ENCODE measurements around the gene PDE3A.
"Not testable (repeated sequence)": the region's sequence is repeated elsewhere in the genome, so short reads cannot be mapped to it uniquely, and the experiment has no call there.

Gene PDE3A

DNA sequence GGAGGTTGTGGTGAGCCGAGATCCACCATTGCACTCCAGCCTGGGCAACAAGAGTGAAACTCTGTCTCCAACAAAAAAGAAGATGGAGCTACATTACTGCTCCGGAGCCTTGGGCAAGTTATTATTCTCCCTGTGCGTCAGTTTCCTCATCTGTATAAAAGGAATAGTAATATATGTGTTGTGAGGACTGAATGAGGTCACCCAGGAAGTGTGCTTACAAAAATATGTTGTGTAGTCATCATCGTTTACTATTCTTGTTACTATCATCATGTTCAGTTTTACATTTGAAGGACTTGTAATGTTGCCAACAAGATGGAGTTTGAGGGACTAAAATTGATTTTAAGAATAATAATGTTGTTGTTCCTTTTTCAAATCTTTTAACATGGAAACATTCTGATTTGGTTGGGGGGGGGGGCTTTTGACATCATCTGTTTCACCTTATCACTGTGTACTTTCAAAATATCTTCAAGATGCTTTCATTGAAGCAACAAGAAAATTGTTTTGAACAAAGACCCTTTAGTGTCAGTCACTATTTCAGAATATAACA lies 156.8 kb downstream of the PDE3A start:
- Mint-ChIP-seq H3K4me1 (no peaks in the 10 kb centered on the region), H3K36me3 (ENCODE audit: low read depth) (no peaks in the 10 kb centered on the region), H3K4me3 (no peak overlapping the region), H3K9me3 (no peaks in the 10 kb centered on the region), H3K27me3 (no peaks in the 10 kb centered on the region), H3K27ac (no peak overlapping the region)
- no peak for ATAC-seq
- no peak for DNase-seq

DNA sequence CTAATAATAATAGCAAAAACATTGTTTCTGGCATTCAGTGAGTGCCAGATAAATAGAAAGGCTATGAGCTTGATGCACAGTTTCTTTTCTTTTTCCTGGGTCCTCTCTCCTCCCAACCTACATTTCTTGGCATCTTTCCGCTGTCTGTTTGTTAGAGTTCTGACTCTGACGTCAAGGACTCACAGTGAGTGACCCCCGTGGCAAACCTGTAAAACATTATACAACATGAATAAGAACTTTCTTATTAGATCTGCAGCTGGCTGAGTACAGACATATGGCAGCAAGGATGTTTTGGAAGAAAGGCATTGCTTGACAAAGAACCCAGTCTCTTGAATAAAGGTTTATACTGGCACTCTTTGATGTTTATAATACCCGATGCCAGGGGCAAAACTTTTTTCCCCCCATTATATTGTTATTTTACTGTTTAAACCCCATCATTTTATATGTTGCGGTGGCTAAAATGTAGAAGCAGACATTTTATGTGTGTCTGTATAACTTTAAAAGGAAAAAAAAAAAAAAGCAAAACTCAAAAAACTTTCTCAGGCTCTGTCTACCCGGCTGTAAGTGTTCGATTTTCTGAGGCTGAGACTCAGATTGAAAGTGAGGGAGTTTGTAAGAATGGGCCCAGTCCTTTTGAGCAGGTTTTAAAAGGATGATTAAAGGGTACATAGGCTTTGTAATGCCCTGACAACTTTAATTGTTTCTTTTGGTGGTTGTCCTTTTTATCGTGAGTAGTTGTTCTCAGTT lies 159.3 kb downstream of the PDE3A start:
- DNase-seq = no peak
- Mint-ChIP-seq H3K36me3 (ENCODE audit: low read depth) (no peaks in the 10 kb centered on the region), H3K27ac (no peak overlapping the region)

DNA sequence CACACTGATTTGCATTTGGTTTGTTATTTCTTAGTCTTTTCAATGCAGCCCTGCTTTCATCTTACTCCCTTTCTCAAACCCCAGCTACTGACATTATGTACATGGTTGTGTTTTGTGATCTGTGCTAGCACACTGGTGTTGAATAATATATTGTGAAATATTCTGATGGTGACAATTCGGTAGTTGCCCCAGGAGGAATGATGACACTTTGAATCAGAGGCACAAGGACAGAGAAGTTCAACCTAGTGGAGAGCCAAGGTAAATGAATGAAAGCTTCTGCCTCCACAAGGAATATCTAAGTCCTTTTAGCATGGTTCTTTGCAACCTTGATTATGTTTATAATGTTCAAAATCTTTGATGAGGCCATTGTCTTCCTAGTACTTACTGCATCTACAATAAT lies 159.9 kb downstream of the PDE3A start:
- ATAC-seq (no peak), DNase-seq (no peak)
- Mint-ChIP-seq H3K4me3 (no peak overlapping the region), H3K4me1 (no peaks in the 10 kb centered on the region), H3K27ac (no peak overlapping the region), H3K27me3 (no peaks in the 10 kb centered on the region), H3K9me3 (no peaks in the 10 kb centered on the region), H3K36me3 (ENCODE audit: low read depth) (no peaks in the 10 kb centered on the region)

More for the DNA sequence above, 159.3 kb downstream of the PDE3A start:
- H3K4me3 Mint-ChIP-seq = no peak overlapping the region
- ATAC-seq = no peak
- no peaks in the 10 kb centered on the region for H3K4me1 Mint-ChIP-seq
- H3K9me3 Mint-ChIP-seq = no peaks in the 10 kb centered on the region
- H3K27me3 Mint-ChIP-seq = no peaks in the 10 kb centered on the region

- no peaks in the 10 kb centered on the region for H3K9me3 Mint-ChIP-seq
- ATAC-seq (no peak), DNase-seq (no peak)
- no peaks in the 10 kb centered on the region for H3K36me3 Mint-ChIP-seq (ENCODE audit: low read depth)
- no peak overlapping the region for H3K27ac Mint-ChIP-seq
- no peaks in the 10 kb centered on the region for H3K27me3 Mint-ChIP-seq
- H3K4me1 Mint-ChIP-seq = no peaks in the 10 kb centered on the region
- H3K4me3 Mint-ChIP-seq = no peak overlapping the region
Measured at GRCh38 chr12:20546267-20546666, 177.9 kb downstream of the PDE3A start.

DNA sequence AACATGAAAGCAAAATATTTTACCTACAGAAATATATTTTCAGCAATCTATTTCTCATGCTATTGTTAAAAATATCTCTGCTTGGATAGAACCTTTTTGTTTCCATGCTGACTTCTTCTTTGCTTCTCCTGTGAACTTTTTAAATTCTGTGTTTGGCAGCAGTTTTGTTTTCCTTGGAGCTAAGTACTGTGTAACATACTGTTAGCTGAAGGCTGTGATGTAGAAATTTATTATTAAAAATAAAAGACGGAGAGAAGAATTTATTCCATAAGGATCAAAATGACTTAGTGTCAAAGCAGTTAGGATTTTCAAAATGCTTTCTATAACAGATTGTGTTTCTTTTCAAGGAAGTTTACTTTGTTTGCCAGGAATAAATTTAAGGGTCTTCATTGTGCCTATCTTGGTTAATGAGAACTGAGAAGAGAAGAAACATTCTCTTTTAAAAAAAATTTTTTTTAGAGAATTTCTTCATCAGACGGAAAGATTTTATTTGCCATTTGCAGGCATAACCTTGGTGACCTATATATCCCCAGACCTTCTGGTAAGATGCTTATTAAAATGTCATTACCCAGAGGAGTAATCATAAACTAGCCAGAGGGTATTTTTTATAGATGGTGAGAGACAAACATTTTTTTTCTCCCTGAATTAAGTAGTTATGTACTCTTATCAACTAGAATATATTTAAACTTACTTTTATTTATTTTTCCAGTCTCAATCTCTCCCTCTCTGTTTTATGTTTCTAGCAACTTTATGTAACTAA lies 179.7 kb downstream of the PDE3A start:
- no peak overlapping the region for H3K27ac Mint-ChIP-seq
- no peak for ATAC-seq
- no peaks in the 10 kb centered on the region for H3K27me3 Mint-ChIP-seq
- no peaks in the 10 kb centered on the region for H3K9me3 Mint-ChIP-seq
- DNase-seq = no peak
- no peaks in the 10 kb centered on the region for H3K36me3 Mint-ChIP-seq (ENCODE audit: low read depth)
- no peak overlapping the region for H3K4me3 Mint-ChIP-seq
- H3K4me1 Mint-ChIP-seq = no peaks in the 10 kb centered on the region

DNA sequence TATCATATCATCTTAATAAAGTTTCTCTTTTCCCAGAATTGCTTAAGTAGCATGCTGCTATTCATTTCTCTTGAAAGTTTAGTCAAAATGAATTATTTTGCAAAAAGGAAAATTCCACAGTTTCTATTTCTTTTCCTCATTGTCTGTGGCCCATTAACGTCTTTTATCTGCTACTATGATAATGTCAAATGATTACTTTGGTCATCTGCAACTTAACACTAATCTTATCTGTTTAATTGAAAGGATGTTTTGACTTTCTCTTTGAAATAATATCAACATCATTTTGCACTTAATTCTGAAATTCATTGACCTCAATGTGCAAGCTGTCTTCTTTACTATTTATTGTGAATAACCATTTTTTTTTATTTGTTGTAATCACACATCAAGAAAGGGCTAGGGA lies 180.3 kb downstream of the PDE3A start:
- Mint-ChIP-seq H3K27me3 (no peaks in the 10 kb centered on the region), H3K9me3 (no peaks in the 10 kb centered on the region), H3K36me3 (ENCODE audit: low read depth) (no peaks in the 10 kb centered on the region), H3K4me3 (no peak overlapping the region), H3K27ac (no peak overlapping the region), H3K4me1 (no peaks in the 10 kb centered on the region)
- ATAC-seq (no peak), DNase-seq (no peak)

DNA sequence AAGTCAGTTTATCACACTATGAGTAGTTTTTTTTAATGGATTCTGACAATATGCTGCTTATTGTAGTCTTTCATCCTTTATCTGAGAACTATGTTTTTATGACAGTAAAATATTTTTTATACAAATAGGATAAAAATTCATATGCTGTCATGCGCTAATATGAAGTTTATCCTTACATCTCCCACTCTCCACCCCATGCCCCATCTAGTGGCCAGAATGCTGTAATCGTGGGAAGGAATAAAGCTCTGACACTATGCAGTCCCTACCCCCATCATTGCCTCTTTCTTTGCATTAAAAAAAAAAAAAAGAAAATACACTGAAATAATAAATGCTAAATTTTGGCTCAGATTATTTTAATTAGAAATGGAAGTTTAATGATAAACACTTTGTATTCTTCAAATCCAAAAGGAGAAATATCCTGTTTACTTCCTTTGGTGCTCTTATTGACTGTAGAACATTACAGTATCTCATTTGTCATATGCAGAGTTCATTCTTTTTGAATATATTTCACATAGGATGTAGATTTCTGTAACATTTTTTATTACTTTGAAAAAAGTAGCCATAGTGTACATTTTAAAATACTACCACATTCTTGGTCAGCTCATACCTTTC lies 180.9 kb downstream of the PDE3A start:
- ATAC-seq = no peak
- H3K9me3 Mint-ChIP-seq = no peaks in the 10 kb centered on the region
- no peak for DNase-seq
- no peak overlapping the region for H3K27ac Mint-ChIP-seq
- no peaks in the 10 kb centered on the region for H3K4me1 Mint-ChIP-seq
- no peaks in the 10 kb centered on the region for H3K36me3 Mint-ChIP-seq (ENCODE audit: low read depth)
- no peak overlapping the region for H3K4me3 Mint-ChIP-seq
- no peaks in the 10 kb centered on the region for H3K27me3 Mint-ChIP-seq

- not testable (repeated sequence) for ATAC-seq; H3K4me1 Mint-ChIP-seq; H3K27ac Mint-ChIP-seq; H3K27me3 Mint-ChIP-seq; DNase-seq; H3K36me3 Mint-ChIP-seq (ENCODE audit: low read depth); H3K4me3 Mint-ChIP-seq; H3K9me3 Mint-ChIP-seq
Measured at GRCh38 chr12:20551742-20552442, 183.6 kb downstream of the PDE3A start.

DNA sequence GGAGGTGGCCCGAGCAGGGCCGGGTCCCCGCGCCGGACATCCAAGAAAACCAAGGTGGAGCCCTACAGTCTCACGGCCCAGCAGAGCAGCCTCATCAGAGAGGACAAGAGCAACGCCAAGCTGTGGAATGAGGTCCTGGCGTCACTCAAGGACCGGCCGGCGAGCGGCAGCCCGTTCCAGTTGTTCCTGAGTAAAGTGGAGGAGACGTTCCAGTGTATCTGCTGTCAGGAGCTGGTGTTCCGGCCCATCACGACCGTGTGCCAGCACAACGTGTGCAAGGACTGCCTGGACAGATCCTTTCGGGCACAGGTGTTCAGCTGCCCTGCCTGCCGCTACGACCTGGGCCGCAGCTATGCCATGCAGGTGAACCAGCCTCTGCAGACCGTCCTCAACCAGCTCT lies 184.2 kb downstream of the PDE3A start:
- H3K4me1 Mint-ChIP-seq; H3K4me3 Mint-ChIP-seq; ATAC-seq; H3K27me3 Mint-ChIP-seq; DNase-seq; H3K27ac Mint-ChIP-seq; H3K9me3 Mint-ChIP-seq; H3K36me3 Mint-ChIP-seq (ENCODE audit: low read depth): not testable (repeated sequence)

DNA sequence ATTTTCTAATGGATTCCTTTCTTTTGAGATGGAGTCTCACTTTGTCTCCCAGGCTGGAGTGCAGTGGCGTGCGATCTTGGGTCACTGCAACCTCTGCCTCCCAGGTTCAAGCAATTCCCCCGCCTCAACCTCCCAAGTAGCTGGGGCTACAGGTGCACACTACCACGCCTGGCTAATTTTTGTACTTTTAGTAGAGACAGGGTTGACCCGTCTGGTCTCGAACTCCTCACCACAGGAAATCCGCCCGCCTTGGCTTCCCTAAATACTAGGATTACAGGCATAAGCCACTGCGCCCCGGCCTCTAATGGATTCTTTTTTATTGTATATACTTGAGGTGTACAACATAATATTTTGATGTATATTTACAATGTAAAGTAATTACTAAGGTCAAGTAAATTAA lies 186.7 kb downstream of the PDE3A start:
- H3K4me3 Mint-ChIP-seq = no peak overlapping the region
- H3K4me1 Mint-ChIP-seq = no peaks in the 10 kb centered on the region
- H3K27me3 Mint-ChIP-seq = no peaks in the 10 kb centered on the region
- H3K27ac Mint-ChIP-seq = no peak overlapping the region
- ATAC-seq (no peak), DNase-seq (no peak)
- H3K9me3 Mint-ChIP-seq = no peaks in the 10 kb centered on the region
- no peaks in the 10 kb centered on the region for H3K36me3 Mint-ChIP-seq (ENCODE audit: low read depth)

DNA sequence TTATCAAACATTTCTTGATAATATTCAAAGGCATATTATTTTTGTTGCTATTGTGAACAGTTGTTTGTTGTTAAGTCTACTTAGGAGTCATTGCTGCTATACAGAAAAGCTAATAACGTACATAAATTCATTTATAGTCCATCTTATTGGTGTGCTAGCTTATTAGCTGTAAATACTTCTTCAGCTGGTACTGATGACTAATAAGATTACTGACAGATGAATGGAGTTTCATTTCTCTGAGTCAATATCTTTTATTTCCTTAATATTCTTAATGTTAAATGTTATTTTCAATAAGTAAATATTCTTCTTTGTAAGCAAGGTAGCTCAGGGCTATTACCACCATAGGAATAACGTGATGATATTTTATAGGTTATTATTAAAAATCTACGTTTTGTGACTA lies 187.4 kb downstream of the PDE3A start:
- DNase-seq (no peak), ATAC-seq (no peak)
- no peaks in the 10 kb centered on the region for H3K4me1 Mint-ChIP-seq
- H3K9me3 Mint-ChIP-seq = no peaks in the 10 kb centered on the region
- no peaks in the 10 kb centered on the region for H3K27me3 Mint-ChIP-seq
- H3K27ac Mint-ChIP-seq = no peak overlapping the region
- H3K4me3 Mint-ChIP-seq = no peak overlapping the region
- H3K36me3 Mint-ChIP-seq (ENCODE audit: low read depth) = no peaks in the 10 kb centered on the region

- no peak overlapping the region for H3K4me3 Mint-ChIP-seq
- H3K4me1 Mint-ChIP-seq = no peaks in the 10 kb centered on the region
- DNase-seq (no peak), ATAC-seq (no peak)
- H3K27ac Mint-ChIP-seq = no peak overlapping the region
- H3K27me3 Mint-ChIP-seq = no peaks in the 10 kb centered on the region
- H3K9me3 Mint-ChIP-seq = no peaks in the 10 kb centered on the region
- no peaks in the 10 kb centered on the region for H3K36me3 Mint-ChIP-seq (ENCODE audit: low read depth)
Measured at GRCh38 chr12:20557096-20557495, 188.8 kb downstream of the PDE3A start.

DNA sequence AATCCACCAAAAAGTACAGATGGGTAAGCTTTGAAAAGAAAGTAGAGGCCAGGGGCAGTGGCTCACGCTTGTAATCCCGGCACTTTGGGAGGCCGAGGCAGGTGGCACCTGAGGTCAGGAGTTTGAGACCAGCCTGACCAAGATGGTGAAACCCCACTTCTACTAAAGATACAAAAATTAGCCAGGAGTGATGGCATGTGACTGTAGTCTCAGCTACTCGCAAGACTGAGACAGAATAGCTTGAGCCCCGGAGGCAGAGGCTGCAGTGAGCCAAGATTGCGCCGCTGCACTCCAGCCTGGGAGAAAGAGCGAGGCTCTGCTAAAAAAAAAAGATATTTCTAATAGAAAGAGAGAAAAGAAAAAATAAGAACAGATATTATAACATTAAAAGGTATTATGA lies 192.6 kb downstream of the PDE3A start:
- no peaks in the 10 kb centered on the region for H3K36me3 Mint-ChIP-seq (ENCODE audit: low read depth)
- H3K4me3 Mint-ChIP-seq = no peak overlapping the region
- DNase-seq (no peak), ATAC-seq (no peak)
- H3K27me3 Mint-ChIP-seq = no peaks in the 10 kb centered on the region
- H3K9me3 Mint-ChIP-seq = no peaks in the 10 kb centered on the region
- H3K27ac Mint-ChIP-seq = no peak overlapping the region
- H3K4me1 Mint-ChIP-seq = no peaks in the 10 kb centered on the region

- no peaks in the 10 kb centered on the region for H3K4me1 Mint-ChIP-seq
- no peaks in the 10 kb centered on the region for H3K27me3 Mint-ChIP-seq
- no peak overlapping the region for H3K4me3 Mint-ChIP-seq
- DNase-seq = no peak
- no peaks in the 10 kb centered on the region for H3K9me3 Mint-ChIP-seq
- no peak for ATAC-seq
- no peaks in the 10 kb centered on the region for H3K36me3 Mint-ChIP-seq (ENCODE audit: low read depth)
- no peak overlapping the region for H3K27ac Mint-ChIP-seq
Measured at GRCh38 chr12:20561871-20562270, 193.5 kb downstream of the PDE3A start.

All from activated naive CD8-positive, alpha-beta T cell treated with anti-CD3 and anti-CD28 coated beads, Interleukin-2, amount 50 U/mL, for 24 hours (primary cell).